ENCODE results near the gene TENT5C.
A peak's percentile ranks its signal among the peaks of the same experiment; 100 is the strongest.
"Not testable (repeated sequence)": the region's sequence is repeated elsewhere in the genome, so short reads cannot be mapped to it uniquely, and the experiment has no call there.

Gene TENT5C

GRCh38 chr1:117605774-117606648, at the start of gene TENT5C:
Gene TENT5C, plus strand, starts transcription at chr1:117606048. Its CDS starts 16,821 bp downstream, at chr1:117622869.
- DNase-seq = peak; percentile 94

- no peak for DNase-seq
Measured at GRCh38 chr1:117556341-117556740, 49.5 kb upstream of the TENT5C start.

- no peak for DNase-seq
Measured at GRCh38 chr1:117556976-117557375, 48.9 kb upstream of the TENT5C start.

- DNase-seq = not testable (repeated sequence)
Measured at GRCh38 chr1:117558451-117558850, 47.4 kb upstream of the TENT5C start.

- no peak for DNase-seq
Measured at GRCh38 chr1:117559139-117559538, 46.7 kb upstream of the TENT5C start.

- DNase-seq = no peak
Measured at GRCh38 chr1:117559985-117560384, 45.9 kb upstream of the TENT5C start.

- no peak for DNase-seq
Measured at GRCh38 chr1:117561071-117561470, 44.8 kb upstream of the TENT5C start.

- no peak for DNase-seq
Measured at GRCh38 chr1:117561551-117561950, 44.3 kb upstream of the TENT5C start.

- no peak for DNase-seq
Measured at GRCh38 chr1:117562581-117563491, 43.0 kb upstream of the TENT5C start.

GRCh38 chr1:117563492-117563875, 42.4 kb upstream of the TENT5C start:
- DNase-seq = no peak

GRCh38 chr1:117564227-117565075, 41.4 kb upstream of the TENT5C start:
- DNase-seq = no peak

- no peak for DNase-seq
Measured at GRCh38 chr1:117565076-117565556, 40.7 kb upstream of the TENT5C start.

- peak; percentile 53 for DNase-seq
Measured at GRCh38 chr1:117565745-117566455, 39.9 kb upstream of the TENT5C start.

GRCh38 chr1:117566556-117566955, 39.3 kb upstream of the TENT5C start:
- no peak for DNase-seq

- no peak for DNase-seq
Measured at GRCh38 chr1:117567435-117567834, 38.4 kb upstream of the TENT5C start.

- no peak for DNase-seq
Measured at GRCh38 chr1:117567976-117568375, 37.9 kb upstream of the TENT5C start.

- no peak for DNase-seq
Measured at GRCh38 chr1:117568999-117569398, 36.8 kb upstream of the TENT5C start.

GRCh38 chr1:117569856-117570255, 36.0 kb upstream of the TENT5C start:
- DNase-seq = no peak

GRCh38 chr1:117570988-117571409, 34.8 kb upstream of the TENT5C start:
- DNase-seq = no peak

- no peak for DNase-seq
Measured at GRCh38 chr1:117571496-117571895, 34.4 kb upstream of the TENT5C start.

GRCh38 chr1:117572546-117572945, 33.3 kb upstream of the TENT5C start:
- no peak for DNase-seq
